ENCODE results near the gene L3MBTL4.
A peak's percentile ranks its signal among the peaks of the same experiment; 100 is the strongest.
"Not testable (repeated sequence)": the region's sequence is repeated elsewhere in the genome, so short reads cannot be mapped to it uniquely, and the experiment has no call there.

L3MBTL4 gene

GRCh38 chr18:6248017-6248416 is 166.7 kb downstream of the L3MBTL4 start:
- no peak for DNase-seq

- no peak for DNase-seq
Measured at GRCh38 chr18:6242004-6242403, 172.7 kb downstream of the L3MBTL4 start.

DNA sequence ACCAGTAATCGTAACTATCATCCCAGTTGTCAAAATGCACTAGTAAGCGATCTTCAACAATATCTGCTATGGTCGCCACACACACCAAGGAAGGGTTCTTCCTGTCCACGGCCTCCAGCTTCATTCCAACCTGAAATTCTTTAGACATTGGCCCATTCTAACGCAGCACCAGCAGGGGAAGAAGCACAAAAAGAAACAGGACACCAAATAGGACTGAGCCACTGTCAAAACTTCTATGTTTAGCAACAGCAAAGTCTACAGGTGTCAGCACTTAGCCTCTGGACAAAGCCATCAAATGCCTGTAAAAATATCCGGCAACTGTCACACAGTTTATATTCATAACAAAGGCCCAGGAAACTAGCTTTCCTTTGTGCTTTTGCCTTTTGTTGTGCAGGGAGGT is 175.0 kb downstream of the L3MBTL4 start:
- no peak for DNase-seq

DNA sequence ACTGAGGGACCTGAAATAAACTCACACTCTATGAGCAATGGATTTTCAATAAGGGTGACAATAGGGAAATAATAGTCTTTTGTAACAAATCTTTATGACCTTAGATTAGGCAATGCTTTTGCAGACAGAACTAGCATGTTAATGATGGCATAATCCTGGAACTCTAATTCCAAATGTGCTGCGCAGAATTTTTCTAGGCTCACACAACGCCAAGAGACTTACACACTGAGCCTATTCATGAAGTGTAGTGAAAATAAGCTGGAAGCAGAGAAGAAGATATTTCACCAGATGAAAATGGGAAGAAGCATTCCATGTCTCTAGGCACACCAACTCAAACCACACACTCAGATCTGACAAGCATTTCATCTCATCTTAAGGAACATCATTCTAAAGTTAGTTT is 178.5 kb downstream of the L3MBTL4 start:
- no peak for DNase-seq

GRCh38 chr18:6222271-6222670 is 192.4 kb downstream of the L3MBTL4 start:
- no peak for DNase-seq

GRCh38 chr18:6221602-6222014 is 193.1 kb downstream of the L3MBTL4 start:
- DNase-seq, result no peak

DNA sequence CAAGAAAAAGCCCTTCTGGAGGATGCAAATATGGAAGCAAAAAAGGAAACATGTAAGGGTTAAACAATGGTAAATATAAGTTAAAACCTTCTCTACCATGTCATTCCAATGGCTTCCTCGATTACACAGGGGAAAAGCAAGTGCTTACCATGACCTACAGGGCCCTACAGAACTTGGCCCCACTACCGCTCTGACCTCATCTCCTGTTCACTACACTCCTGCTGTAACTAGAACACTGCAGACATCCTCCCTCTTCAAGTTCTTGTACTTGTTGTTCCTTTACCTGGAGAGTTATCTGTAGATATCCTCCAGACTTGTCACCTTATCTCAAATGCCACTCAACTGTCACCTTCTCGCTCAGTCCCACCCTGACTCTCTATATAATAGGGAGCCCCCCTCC is 194.6 kb downstream of the L3MBTL4 start:
- no peak for DNase-seq

DNA sequence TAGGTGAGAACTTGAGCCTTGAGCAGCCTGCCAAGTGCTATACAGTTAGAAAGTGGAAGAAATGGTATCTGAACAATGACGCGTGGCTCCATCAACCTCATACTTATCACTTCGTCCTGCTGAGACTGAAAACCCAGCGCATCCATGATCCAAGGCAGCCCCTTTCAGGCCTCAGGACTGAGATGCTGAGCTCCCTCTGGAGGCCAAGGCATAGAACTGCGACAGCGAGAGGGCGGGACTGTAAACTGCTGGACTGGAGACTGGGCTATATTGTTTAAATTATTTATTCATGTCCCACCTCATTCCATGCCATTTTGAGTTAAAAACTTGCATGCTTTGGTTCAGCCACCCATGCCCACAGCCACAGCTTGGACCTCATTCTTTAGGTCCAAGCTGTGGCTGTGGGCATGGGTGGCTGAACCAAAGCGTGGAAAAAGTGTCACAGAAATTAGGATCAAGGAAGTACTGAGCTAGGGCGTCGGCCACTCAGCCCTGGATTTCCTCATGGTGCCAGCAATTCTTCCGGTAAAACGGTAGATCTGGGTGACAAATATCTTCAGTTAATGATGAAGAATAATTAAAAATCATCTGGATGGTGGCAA is 195.5 kb downstream of the L3MBTL4 start:
- peak; percentile 23 for DNase-seq

GRCh38 chr18:6215888-6216287 is 198.8 kb downstream of the L3MBTL4 start:
- DNase-seq, result no peak

DNA sequence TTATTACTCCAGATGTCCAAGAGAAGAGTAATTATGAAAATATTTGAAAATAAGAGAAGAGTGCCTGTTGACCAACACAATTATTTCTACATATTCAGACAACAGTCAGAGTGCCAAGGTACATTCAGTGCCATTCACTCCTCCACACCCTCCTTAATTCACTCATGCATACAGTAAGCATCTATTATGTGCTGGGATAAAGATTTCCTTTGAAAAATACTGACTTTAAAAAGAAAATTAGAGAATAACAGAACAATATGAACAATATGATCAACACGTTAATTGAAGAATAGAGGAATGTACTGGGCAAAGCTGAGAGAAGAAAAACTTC is 203.6 kb downstream of the L3MBTL4 start:
- DNase-seq, result no peak

- DNase-seq, result no peak
Measured at GRCh38 chr18:6210349-6211173, 204.2 kb downstream of the L3MBTL4 start.

DNA sequence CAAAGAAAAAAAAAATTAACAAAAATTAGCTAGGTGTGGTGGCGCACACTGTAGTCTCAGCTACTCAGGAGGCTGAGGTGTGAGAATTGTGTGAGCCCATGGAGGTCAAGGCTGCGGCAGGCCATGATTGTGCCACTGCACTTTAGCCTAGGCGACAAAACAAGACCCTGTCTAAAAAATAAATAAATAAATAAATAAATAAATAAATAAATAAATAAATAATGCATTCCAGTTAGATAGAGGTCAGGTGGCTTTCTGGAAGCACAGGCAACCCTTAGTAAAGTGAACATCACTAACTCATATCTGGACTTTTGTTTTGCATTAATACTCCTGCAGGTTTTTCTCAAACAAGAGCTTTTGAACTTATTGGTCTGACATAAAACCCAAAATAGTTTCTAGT is 206.8 kb downstream of the L3MBTL4 start:
- DNase-seq, result no peak

DNA sequence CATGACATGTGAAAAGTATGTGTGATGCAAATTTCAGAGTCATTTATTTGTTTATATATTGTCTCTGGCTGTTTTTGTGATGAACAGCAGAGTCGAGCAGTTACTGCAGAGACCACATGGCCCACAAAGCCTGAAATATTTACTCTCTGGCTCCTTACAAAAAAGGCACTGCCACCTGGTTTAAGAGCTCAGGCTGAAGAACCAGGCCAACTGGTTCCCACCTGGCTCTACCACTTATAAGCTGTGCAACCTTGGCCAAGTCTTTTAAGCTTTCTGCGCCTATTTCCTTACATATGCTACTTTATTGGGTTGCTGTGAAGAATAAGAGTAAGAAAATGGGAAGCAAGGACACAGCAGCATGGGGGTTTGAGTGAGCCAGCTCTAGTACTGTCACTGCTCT is 207.6 kb downstream of the L3MBTL4 start:
- no peak for DNase-seq

DNA sequence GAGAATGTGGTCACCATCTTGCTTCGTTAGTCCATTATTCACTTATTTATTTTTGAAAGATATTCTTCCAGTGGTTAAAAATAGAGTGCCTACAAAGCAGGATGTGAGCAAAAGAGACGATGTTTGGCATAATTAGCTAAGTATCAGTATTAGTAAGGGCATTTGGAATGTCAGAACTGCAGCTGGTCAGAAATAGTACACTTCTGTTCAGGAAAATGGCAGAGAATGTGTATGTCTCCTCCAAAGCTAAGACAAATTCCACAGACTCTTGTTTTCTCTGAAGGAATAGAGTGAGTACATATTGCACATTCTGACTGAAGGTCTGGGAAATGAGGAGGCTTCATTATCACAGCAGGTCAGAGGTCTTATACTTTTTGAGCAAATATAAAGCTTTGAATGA is 209.0 kb downstream of the L3MBTL4 start:
- no peak for DNase-seq

- no peak for DNase-seq
Measured at GRCh38 chr18:6204476-6204875, 210.2 kb downstream of the L3MBTL4 start.

- DNase-seq, result no peak
Measured at GRCh38 chr18:6203791-6204190, 210.9 kb downstream of the L3MBTL4 start.

- no peak for DNase-seq
Measured at GRCh38 chr18:6202861-6203260, 211.8 kb downstream of the L3MBTL4 start.

DNA sequence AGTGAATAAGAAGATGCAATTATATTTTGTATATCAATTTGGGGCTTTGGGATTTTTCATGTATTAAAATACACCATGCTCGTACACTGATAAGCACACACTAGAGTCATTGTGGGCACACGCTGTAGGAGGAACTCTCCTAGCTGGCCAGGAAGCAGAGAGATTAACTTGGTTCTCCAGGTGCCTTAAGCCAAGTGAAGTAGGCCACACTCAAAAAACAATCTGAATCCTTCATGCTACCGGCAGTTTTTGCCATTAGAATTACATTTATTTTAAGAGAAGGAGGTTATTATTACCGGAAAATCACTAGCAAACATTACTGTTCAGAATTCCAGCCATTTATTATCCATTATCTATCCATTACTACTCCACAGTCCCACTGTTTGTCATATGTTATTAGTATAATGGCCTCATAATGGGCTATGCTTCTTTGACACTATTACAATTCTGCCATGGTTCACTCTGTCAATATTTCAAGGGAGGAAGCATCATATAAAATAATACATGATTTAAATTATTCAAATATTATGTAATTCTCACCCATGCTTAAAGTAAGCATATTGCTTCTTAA is 214.4 kb downstream of the L3MBTL4 start:
- DNase-seq, result no peak

DNA sequence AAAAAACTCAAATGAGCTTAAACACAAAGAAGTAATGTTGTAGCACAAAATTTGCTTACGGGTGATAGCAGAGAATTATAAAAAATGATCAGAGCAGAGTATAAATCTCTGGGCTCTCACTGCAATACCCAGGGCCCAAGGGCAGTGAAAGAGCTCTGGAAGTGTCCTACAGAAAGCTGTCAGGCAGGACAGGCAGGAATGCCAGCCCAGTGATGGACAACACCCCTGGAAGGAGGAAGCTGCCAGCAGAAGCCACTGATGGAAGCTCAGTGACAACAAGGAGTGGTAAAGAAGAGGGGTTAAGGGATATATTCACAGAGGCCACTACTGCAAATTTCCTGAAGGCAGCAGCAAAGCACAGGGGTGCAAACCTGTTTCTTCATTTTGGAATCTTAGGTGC is 214.9 kb downstream of the L3MBTL4 start:
- DNase-seq, result no peak

DNA sequence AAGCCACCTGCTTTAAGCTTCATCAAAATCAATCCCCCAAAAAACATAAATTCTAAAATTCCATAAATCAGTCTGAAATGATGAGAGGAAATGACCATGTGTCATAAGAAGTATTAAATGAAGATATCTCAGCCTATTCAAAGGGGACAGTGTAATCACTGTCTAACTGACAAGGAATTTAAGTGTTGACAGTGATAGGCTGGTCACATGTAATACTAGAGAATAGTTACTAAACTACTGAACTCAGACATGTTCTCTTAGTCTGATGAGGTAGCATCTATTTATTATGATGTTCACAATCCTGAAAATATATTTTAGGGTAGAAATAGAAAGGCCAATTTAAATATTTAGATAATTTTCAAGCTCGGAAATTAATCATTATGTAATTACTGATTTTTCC is 216.1 kb downstream of the L3MBTL4 start:
- no peak for DNase-seq

GRCh38 chr18:6194640-6195039 is 220.1 kb downstream of the L3MBTL4 start:
- DNase-seq, result no peak

GRCh38 chr18:6185782-6186181 is 228.9 kb downstream of the L3MBTL4 start:
- not testable (repeated sequence) for DNase-seq

DNA sequence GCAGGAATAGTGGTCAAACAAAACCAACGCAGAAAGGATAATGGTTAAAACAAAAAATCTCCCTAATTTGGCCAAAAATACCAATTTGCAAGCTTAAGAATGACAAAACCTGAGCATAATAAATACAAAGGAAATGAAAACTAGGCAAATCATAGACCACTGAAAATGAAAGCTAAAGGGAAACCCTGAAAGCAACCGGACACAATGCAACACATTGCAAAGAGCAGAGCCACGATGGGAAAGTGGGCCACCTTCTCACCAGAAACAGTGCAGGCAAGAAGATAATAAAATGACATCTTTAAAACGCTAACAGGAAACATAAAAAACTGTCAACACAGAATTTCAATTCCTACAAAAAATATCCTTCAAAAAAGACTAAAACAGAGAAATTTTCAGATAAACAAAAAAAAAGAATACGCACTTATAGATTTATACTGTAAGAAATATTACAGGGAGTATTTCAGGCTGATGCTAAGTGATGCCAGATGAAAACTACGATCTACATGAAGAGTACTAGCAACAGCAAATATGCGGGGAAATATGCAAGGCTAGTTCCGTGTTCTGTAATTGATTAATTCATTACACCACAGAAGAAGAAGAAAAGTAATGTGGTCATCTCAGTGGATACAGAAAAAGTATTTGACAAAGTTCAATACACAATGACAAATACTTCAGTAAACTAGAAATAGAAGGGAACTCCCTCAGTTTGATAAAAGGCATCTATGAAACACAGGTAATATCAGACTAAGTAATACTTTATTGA is 239.5 kb downstream of the L3MBTL4 start:
- DNase-seq, result no peak

- no peak for DNase-seq
Measured at GRCh38 chr18:6170604-6171003, 244.1 kb downstream of the L3MBTL4 start.
